NCI-H2196 treated with DMSO at 0.1 percent for 48 hours (cell line): Measurements from ENCODE around the gene TRPV6.

ENCODE experiments used
- DNase-seq: peaks from one replicate; lab custom pipeline; 2025; ENCODE audit not compliant: unreplicated experiment; lab: John Stamatoyannopoulos, UW

TRPV6 gene

GRCh38 chr7:142870147-142870559, 15.4 kb downstream of the TRPV6 start:
- no peak for DNase-seq

GRCh38 chr7:142869434-142869833, 16.1 kb downstream of the TRPV6 start:
- DNase-seq: no peak

- DNase-seq: no peak
Measured at GRCh38 chr7:142868986-142869415, 16.5 kb downstream of the TRPV6 start.

GRCh38 chr7:142868188-142868985, 17.2 kb downstream of the TRPV6 start:
- DNase-seq: no peak

- DNase-seq: no peak
Measured at GRCh38 chr7:142867398-142868187, 18.0 kb downstream of the TRPV6 start.

- DNase-seq: no peak
Measured at GRCh38 chr7:142867097-142867378, 18.5 kb downstream of the TRPV6 start.

- no peak for DNase-seq
Measured at GRCh38 chr7:142866361-142867096, 19.0 kb downstream of the TRPV6 start.

GRCh38 chr7:142865766-142866165, 19.8 kb downstream of the TRPV6 start:
- DNase-seq: no peak

GRCh38 chr7:142864980-142865747, 20.4 kb downstream of the TRPV6 start:
- no peak for DNase-seq

- no peak for DNase-seq
Measured at GRCh38 chr7:142863891-142864685, 21.5 kb downstream of the TRPV6 start.

GRCh38 chr7:142862786-142863400, 22.7 kb downstream of the TRPV6 start:
- no peak for DNase-seq

GRCh38 chr7:142862351-142862750, 23.2 kb downstream of the TRPV6 start:
- DNase-seq: no peak

- DNase-seq: no peak
Measured at GRCh38 chr7:142860968-142861367, 24.6 kb downstream of the TRPV6 start.

GRCh38 chr7:142859829-142860228, 25.7 kb downstream of the TRPV6 start:
- DNase-seq: no peak

GRCh38 chr7:142859411-142859810, 26.1 kb downstream of the TRPV6 start:
- DNase-seq: no peak

- DNase-seq: no peak
Measured at GRCh38 chr7:142857625-142858024, 27.9 kb downstream of the TRPV6 start.

GRCh38 chr7:142856565-142857245, 28.8 kb downstream of the TRPV6 start:
- DNase-seq: no peak

GRCh38 chr7:142855756-142856564, 29.6 kb downstream of the TRPV6 start:
- no peak for DNase-seq
